PC-3 (cell line): ENCODE results near the gene LPCAT1.

Experiments
- CTCF ChIP-seq: fragments of 300-600 bp; sonication (generic); conservative IDR thresholded peaks from 2 replicates; pipeline ENCODE4 v1.5.1; 2017; ENCODE audit warnings: antibody characterized with exemption, low read depth, mild to moderate bottlenecking, low read length
- EZH2 ChIP-seq: fragments of 300-600 bp; sonication (generic); IDR thresholded peaks from one replicate; pipeline ENCODE4 v1.6.1; 2017; ENCODE audit warnings: antibody characterized with exemption, mild to moderate bottlenecking, low read length; ENCODE audit not compliant: unreplicated experiment

DNA sequence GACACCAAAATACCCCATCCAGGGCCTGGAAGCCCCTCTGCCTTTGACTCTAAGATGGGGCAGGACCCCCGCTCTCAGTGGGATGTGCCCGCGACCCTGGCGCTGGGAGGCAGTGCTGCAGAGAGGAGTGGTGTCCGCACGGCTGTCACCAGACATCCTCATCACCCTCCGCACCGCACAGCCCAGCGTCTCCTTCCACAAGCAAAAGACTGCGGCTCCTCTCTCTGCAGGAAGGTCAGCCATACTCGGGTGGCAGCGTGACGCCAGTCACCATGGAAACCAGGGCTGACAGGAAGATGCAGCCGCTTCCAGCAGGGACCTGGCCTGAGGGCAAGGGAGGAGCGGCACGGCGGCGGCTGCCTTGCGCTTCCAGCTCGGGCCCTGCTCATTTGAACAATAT is 61.4 kb downstream of the LPCAT1 start:
- TF ChIP-seq CTCF (no peak), EZH2 (no peak)
